Fibroblast of skin of scalp (primary cell): Measurements from ENCODE around the gene HOXB4. TPM values are rescaled to one million over a fixed set of nuclear protein-coding genes. Genes with fewer than 3 reads are reported as not detected.
A peak's percentile ranks its signal among the peaks of the same experiment; 100 is the strongest.

Experiments used
- DNase-seq: peaks from one replicate; pipeline ENCODE4 v3.0.0-alpha.2; 2013
- polyA plus RNA-seq, 2 experiments: library from polyadenylated mRNA; unstranded; fragments of 120-200 nt; gene quantifications; one replicate each; pipeline ENCODE4 v1.2.1, GENCODE V29; 2013; ENCODE audit not compliant: insufficient read length in 2 of 2

HOXB4 gene
- polyA plus RNA-seq (2013, experiment 1 of 2; ENCODE audit: insufficient read length) = 2.6 TPM
- polyA plus RNA-seq (2013, experiment 2 of 2; ENCODE audit: insufficient read length) = 2.7 TPM

- peak; percentile 71 for DNase-seq
Measured at GRCh38 chr17:48577946-48578615, at the start of gene HOXB4. HOXB4 (minus strand) TSS chr17:48578350; CDS start chr17:48578319, 31 bp downstream.

GRCh38 chr17:48627118-48627597 lies 49.0 kb upstream of the HOXB4 start:
- DNase-seq = no peak

- peak; percentile 35 for DNase-seq
Measured at GRCh38 chr17:48626245-48627117, 48.3 kb upstream of the HOXB4 start, which contains the start of gene HOXB9. HOXB9 (minus strand) TSS chr17:48626358; CDS start chr17:48626269, 89 bp downstream.

- DNase-seq = no peak
Measured at GRCh38 chr17:48625495-48626244, 47.5 kb upstream of the HOXB4 start.

DNA sequence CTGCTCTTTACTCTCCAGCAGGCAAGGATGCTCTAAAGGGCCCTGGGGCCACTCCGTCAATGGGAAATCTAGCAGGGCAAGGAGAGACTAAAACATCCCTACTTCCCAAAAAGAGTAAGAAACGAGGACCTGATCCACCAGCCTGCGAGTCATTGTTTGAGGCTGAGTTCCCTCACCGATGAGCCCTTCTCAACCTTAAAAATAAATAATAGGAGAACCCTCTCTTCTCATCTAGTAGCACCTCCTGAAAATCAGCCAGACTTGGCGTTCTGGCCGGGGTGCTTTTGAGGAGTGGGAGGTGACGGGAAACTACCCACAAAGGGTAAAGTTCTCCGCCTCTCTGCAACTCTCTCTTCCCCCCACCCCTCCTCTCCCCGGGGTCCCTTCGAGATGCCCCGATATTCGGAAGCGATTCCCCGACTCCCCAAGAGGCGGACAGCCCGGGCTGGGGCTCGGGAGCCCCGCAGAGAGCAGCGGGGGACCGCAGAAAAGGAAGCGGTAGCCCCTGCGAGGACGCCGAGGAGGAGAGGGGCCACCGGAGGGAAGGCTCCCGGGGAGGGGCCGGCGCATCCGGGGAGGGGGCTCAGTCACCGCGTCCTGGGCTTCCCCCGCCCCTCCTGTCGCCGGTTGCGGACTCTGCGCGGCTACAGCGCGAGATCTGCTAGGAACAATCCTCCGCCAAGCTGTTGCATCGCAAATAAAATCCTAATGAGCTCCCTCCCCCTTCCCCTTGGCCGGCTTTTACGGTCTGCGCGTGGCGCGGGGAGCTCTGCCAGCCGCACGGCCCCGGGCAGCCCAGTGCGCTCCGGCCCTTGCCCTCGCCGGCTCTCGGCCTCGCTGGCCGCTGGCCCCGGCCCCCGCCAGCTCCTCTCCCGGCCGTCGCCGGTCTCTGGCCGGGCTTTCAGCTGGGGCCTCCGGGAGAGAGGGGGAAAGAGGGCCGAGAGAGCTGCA lies 46.7 kb upstream of the HOXB4 start:
- DNase-seq = no peak

DNA sequence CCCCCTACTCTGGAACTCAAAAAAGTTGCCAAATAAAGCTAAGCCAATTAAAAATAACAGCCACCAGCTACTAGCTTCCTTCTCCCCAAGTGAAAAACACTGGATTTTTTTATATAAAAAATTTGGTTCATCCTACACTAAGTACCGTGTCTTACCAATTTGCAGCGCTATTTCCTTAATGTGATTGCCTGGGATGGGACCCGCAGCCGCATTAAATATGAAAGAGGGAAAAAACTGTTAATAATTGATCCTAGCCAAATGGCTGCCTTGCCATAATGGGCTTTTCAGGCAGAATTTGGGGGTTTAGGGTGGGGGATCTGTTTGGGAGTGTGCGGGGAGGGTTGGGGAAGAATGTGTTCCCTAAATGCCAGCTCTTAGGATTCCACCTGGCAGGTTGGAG lies 46.0 kb upstream of the HOXB4 start:
- DNase-seq = no peak

GRCh38 chr17:48623583-48623982 lies 45.4 kb upstream of the HOXB4 start:
- no peak for DNase-seq

- DNase-seq = no peak
Measured at GRCh38 chr17:48622857-48623256, 44.7 kb upstream of the HOXB4 start.

GRCh38 chr17:48621410-48622392 lies 43.6 kb upstream of the HOXB4 start:
- DNase-seq = no peak

DNA sequence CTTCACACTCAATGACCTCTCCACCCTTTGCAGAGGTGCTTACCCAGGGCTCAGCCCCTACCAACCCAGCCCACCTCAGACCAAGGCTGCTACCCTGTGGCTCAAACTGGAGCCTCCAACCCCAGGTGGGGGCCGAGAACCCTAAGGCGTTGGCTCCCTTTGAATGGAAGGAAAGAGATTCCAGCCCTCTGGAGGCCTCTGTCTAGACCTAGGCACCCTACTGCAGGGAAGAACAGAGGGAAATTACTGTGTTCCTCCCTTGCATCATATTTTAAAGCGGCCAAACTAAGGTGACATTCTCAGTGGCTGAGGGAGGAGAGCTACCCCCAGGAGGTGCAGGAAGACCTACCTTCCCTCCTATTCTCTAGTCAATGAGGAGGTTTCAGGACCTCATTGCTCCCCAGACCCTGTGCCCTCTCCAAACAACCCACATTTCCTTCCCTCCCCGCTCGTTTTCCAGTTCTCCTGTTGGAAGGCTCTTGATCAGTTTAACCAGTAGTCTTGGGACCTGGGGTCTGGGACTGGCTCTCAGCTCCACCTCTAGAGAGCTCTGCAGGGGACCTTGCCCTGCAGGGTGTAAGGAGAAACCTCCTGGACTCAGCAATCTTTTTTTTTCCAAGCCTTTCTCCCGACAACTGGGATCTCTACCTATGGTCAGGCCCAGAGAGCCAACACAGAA lies 42.5 kb upstream of the HOXB4 start:
- DNase-seq = no peak

DNA sequence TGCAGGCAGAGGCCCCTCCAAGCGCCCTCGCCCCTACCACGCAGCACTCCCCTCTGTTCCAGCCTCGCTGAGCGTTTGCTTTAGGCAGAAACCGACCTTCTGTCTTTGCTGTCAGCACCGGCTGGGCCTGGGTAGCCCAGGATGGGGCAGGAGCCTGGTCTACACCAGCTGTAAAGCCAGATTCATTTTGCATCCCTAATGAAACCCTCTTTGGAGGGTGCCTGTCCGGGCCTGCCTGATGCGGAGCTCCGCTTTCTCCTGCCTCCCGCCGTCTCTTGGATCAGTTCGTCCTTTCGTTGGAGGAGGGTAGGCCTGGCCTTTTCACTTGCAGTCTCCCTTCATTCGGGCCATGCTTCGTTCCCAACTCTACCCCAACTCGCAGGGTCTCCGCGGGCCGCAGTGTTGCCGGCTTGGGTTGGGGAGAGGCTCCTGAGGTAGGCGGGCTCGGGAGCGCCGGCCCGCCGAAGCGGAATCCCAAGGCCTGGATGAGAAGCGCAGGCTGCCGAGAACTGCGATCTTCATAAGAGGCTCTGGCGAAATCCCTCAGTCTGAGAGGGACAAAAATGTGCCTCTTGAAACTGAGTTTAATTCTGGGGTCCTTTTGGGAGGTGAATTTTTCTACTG lies 41.8 kb upstream of the HOXB4 start:
- DNase-seq = no peak

- peak; percentile 80 for DNase-seq
Measured at GRCh38 chr17:48618256-48618896, 40.2 kb upstream of the HOXB4 start.

- no peak for DNase-seq
Measured at GRCh38 chr17:48617471-48618255, 39.5 kb upstream of the HOXB4 start.

DNA sequence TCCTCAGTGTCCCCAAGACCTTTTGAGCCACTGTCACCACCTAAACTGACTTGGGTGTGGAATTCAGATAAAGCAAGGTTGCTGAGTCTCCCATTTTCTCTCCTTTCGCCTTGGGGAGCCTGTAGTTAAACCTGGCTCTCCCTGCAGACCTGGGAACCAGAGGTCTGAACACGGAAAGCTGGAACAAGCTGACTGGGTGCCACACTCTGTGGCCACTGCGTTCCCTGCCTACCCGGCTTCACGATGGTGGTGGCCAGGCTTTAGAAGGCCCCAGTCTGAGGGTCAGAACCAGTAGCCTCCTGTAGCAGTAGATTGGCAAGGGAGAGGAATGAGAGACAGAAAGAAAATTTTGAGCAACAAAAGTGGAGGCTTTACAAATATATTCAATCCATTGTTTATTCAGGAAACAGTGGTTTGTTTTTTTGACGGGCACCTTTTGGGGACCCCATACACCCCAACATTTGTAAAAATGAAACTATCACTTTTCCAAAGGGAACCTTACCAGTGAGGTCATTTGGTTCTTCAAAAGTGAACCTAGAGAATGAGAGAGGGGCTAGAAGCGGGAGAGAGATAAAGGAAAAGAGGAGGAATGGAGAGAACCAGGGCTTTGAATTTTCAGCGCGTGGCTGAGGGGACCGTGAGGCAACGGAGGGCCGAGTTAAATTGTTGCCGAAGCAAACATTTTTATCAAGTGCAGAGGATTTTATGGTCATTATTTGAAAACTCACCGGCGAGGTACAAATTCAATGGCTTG lies 38.7 kb upstream of the HOXB4 start:
- DNase-seq = no peak

DNA sequence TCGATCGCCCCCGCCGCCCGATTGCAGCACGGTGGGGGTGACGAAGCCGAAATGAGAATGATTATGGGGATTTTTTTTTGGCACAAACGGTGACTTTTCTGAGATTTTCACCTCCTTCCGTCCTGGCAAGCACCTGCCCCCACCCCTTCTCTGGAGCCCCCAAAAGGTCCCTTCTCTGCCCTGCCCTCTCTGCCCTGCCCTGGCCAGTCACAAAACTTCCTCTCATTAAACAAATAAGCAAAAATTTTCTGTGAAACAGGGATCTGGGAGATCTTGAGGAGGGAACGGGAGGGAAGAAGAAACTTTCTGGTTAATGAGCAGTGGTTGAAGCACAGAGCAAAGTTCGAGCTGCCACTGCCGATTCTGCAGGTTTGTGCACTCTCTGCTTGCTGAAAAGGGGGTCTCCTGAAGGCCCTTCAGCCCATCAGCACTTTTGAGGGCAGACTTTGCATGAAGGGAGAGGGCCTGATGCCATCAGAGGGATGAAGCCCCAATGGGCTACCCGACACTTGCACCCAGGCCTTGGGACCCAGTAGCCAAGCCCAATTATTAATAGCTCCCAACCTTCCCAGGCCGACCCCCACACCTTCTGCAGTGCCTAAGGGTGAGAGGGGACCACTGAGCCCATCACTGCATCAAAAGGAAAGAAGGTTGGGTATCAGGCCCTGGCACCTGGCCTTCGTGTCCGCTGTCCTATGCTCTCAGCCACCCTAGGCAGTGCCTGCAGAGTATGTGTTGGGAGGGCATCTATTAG lies 38.0 kb upstream of the HOXB4 start:
- no peak for DNase-seq
